Epithelial cell of esophagus (primary cell): ENCODE data around the gene CLASRP.
"Not testable (repeated sequence)": the region's sequence is repeated elsewhere in the genome, so short reads cannot be mapped to it uniquely, and the experiment has no call there.

ENCODE experiments used
- DNase-seq: peaks from one replicate; pipeline ENCODE4 v3.0.0; 2010; ENCODE audit warnings: low read depth
- H3K4me3 ChIP-seq: 2 replicates; pipeline ENCODE4 v1.5.1; 2011; ENCODE audit warnings: mild to moderate bottlenecking, low read length, control low read depth
- TF ChIP-seq, protein P1 (sequence below): IDR thresholded peaks from 2 replicates; pipeline ENCODE4 v1.5.1; 2011; ENCODE audit warnings: low read depth, mild to moderate bottlenecking, low read length, control low read depth, inconsistent platforms; ENCODE audit not compliant: insufficient read depth; ENCODE audit errors: missing control alignments

The CLASRP gene

DNA sequence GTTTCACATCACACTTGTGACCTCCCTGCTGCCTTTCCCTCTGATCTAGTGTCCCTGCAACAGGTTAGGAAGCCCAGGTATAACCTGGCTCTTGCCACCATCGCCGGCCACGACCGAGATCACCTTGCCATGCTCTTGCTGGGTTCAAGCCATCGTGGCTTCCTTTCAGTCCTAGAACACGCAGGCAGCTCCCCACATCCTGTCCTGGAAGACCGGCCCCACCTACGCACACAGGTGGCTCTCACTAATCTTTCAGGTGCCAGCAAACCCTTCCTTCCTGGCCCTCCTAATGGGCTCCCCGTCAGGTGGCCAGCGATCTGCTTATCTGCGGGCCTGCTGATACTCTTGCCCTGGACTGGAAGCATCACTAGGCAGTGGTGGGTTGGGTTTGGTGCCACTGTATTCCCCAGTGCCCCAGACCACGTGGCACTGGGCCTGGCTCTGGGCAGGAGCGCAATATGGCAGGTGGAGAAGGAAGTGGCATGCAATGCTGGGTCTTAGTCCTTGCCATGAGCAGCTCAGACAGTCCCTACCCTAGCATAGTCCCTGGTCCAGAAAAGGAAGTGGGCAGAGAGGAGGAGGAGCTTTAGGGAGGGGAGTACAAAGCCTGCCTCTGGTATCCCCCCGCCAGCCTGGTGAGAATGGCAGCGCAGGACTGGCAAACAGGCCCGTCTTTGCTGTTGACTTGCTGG, 66.0 kb downstream of the CLASRP start:
- TF ChIP-seq, protein P1, sequence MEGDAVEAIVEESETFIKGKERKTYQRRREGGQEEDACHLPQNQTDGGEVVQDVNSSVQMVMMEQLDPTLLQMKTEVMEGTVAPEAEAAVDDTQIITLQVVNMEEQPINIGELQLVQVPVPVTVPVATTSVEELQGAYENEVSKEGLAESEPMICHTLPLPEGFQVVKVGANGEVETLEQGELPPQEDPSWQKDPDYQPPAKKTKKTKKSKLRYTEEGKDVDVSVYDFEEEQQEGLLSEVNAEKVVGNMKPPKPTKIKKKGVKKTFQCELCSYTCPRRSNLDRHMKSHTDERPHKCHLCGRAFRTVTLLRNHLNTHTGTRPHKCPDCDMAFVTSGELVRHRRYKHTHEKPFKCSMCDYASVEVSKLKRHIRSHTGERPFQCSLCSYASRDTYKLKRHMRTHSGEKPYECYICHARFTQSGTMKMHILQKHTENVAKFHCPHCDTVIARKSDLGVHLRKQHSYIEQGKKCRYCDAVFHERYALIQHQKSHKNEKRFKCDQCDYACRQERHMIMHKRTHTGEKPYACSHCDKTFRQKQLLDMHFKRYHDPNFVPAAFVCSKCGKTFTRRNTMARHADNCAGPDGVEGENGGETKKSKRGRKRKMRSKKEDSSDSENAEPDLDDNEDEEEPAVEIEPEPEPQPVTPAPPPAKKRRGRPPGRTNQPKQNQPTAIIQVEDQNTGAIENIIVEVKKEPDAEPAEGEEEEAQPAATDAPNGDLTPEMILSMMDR = no peak
- H3K4me3 ChIP-seq = no peak overlapping the region
- no peak for DNase-seq

DNA sequence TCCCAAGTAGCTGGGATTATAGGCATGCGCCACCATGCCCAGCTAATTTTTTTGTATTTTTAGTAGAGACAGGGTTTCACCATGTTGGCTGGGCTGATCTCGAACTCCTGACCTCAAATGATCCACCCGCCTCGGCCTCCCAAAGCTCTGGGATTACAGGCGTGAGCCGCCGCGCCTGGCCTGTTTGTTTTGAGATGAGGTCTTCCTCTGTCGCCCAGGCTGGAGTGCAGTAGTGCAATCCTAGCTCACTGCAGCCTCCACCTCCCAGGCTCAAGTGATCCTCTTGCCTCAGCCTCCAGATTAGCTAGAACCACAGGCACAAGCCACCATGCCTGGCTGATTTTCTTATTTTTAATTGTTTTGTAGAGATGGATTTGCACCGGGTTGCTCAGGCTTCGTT, 67.5 kb downstream of the CLASRP start:
- not testable (repeated sequence) for H3K4me3 ChIP-seq, DNase-seq

DNA sequence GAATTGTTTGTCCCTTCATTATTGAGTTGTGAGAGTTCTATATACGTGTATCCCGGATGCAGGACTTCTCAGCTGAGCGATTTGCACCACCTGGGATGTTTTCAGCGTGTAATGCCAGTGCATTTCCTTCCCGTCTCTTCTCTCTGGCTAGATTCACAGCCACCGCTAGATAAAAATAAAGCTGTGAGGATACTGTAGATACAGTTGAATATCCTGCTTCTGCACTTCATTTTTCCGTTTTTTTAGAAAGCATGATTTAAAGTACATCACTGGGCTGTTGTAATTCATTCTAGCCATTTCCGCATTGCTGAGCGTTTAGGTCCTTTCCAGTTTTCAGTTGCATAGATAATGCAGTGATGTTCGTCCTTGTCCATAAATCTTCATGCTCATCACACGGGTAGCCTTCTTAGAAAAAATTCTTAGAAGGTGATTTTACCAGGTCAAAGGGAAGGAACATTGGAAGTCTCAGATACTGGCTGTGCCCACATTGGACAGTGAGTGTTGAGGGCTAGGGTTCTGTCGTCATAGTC, 68.8 kb downstream of the CLASRP start:
- H3K4me3 ChIP-seq = no peak overlapping the region
- TF ChIP-seq, protein P1 = no peak
- DNase-seq = no peak

DNA sequence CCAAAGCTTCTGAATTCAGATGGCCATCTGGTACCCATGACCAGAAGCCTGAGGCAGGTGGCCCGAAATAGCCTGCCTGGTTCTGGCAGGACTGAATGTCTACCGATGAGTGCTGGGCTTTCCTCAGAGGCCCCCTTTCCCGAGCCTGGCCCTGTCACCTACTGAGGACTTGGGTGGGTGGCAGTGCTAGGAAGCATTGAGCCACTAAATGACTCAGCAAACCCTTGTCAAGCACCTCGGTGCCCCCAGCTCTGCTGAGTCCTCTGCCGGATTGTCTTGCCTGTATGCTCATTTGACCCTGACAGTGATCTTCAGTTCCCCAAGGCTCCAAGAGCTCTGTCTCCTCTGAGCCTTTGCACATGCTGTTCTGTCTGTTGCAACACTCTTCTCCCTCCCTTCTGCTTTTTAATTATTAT, 72.0 kb downstream of the CLASRP start:
- TF ChIP-seq, protein P1 = no peak
- H3K4me3 ChIP-seq = no peak overlapping the region
- no peak for DNase-seq

DNA sequence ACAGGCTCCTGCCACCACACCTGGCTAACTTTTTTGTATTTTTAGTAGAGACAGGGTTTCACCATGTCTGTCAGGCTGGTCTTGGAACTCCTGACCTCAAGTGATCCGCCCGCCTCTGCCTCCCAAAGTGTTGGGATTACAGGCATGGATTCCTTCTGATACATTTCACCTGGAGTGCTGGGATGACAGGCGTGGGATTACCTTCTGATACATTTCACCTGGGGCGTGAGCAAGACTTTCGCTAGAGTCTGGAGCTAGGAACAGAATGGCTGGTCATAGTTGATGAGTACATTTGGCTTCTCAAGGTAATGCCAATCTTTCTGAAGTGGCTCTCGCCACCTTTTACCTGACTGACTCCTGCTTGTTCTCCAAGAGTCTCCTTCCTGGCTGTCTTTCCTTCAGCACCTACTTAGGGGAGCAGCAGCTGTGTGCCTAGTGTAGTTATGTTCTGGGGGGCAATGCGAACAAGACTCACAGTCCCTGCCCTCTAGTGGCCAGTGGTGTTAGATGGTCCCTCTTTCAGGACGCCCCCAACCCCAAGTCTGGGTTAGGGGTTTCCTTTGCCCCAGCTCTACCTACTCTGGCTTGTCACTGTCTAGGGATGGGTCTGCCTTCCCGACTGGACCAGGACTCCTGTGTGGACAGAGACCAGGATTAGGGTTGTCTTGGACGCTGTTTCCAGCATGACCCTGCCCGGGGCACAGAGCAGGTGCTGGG, 73.4 kb downstream of the CLASRP start:
- TF ChIP-seq, protein P1 = no peak
- no peak for DNase-seq
- H3K4me3 ChIP-seq = no peak overlapping the region

DNA sequence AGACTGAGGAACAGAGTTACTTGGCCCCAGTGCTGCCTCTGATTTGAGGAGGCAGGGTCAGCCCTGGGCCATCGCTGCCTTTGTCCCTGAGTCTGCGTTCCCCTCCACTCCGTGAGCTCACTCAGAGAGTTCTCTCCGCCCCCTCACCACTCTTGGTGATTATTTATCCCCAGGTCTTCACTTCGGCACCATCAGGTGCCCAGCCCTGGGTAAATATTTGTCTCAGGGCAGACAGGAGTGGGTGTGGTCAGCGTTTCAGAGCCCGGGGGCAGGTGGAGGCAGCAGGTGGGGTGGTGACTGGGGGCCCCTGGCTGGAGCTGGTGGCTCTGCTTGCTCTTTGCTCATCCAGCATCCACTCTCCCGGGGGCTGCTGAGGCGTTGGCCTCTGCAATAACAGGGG, 74.8 kb downstream of the CLASRP start:
- DNase-seq = no peak
- H3K4me3 ChIP-seq = no peak overlapping the region
- TF ChIP-seq, protein P1 = no peak

DNA sequence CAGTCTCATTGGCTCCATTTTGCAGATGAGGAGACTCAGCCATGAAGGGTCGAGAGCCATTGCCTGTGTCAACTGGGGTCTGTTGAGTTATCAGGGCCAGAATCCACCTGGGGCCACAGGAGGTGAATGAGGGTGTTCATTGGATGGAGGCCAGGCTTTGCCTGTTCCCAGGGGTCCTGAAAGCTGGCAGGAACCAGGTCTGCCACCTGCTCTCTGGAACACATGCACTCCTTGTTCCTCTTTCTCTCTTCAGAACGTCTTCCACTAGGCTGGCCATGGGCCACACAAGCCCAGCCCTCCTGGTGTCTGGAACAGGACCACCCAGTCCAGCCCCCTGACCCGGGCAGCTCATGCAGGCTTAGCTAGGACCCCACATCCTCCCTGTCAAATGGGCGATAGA, 75.3 kb downstream of the CLASRP start:
- TF ChIP-seq, protein P1 = no peak
- H3K4me3 ChIP-seq = no peak overlapping the region
- DNase-seq = no peak
